CD1c-positive myeloid dendritic cell (primary cell): Measurements from ENCODE around the gene CTNNBL1.

ENCODE experiments used
- DNase-seq: peaks from one replicate; pipeline ENCODE4 v3.0.0-alpha.2; 2016; ENCODE audit errors: extremely low spot score

CTNNBL1 gene

GRCh38 chr20:37899105-37900045 lies 205.5 kb downstream of the CTNNBL1 start:
- no peak for DNase-seq

- peak; percentile 10 for DNase-seq
Observed at GRCh38 chr20:37901240-37901639, 207.4 kb downstream of the CTNNBL1 start.

- peak; percentile 47 for DNase-seq
Observed at GRCh38 chr20:37901654-37902503, 208.0 kb downstream of the CTNNBL1 start.

- no peak for DNase-seq
Observed at GRCh38 chr20:37902504-37903313, 208.9 kb downstream of the CTNNBL1 start, which contains the start of gene VSTM2L. TSS of gene VSTM2L (plus strand) at chr20:37903127. CDS start at chr20:37903351, 224 bp downstream.

- no peak for DNase-seq
Observed at GRCh38 chr20:37903317-37904007, 209.6 kb downstream of the CTNNBL1 start.

GRCh38 chr20:37904008-37904642 lies 210.3 kb downstream of the CTNNBL1 start:
- no peak for DNase-seq

GRCh38 chr20:37904845-37905373 lies 211.1 kb downstream of the CTNNBL1 start:
- DNase-seq: no peak

- DNase-seq: no peak
Observed at GRCh38 chr20:37905671-37906613, 212.1 kb downstream of the CTNNBL1 start.

GRCh38 chr20:37907330-37907676 lies 213.5 kb downstream of the CTNNBL1 start:
- no peak for DNase-seq

- no peak for DNase-seq
Observed at GRCh38 chr20:37907677-37908401, 214.0 kb downstream of the CTNNBL1 start.

GRCh38 chr20:37911261-37911660 lies 217.4 kb downstream of the CTNNBL1 start:
- no peak for DNase-seq

- DNase-seq: peak; percentile 12
Observed at GRCh38 chr20:37911838-37912281, 218.0 kb downstream of the CTNNBL1 start.

GRCh38 chr20:37912874-37913273 lies 219.0 kb downstream of the CTNNBL1 start:
- no peak for DNase-seq

GRCh38 chr20:37913567-37914366 lies 219.9 kb downstream of the CTNNBL1 start:
- no peak for DNase-seq

- no peak for DNase-seq
Observed at GRCh38 chr20:37914367-37914671, 220.5 kb downstream of the CTNNBL1 start.

GRCh38 chr20:37914672-37915433 lies 221.0 kb downstream of the CTNNBL1 start:
- DNase-seq: no peak

- no peak for DNase-seq
Observed at GRCh38 chr20:37915434-37915787, 221.6 kb downstream of the CTNNBL1 start.
